ENCODE results near the gene TEX264.

DNA sequence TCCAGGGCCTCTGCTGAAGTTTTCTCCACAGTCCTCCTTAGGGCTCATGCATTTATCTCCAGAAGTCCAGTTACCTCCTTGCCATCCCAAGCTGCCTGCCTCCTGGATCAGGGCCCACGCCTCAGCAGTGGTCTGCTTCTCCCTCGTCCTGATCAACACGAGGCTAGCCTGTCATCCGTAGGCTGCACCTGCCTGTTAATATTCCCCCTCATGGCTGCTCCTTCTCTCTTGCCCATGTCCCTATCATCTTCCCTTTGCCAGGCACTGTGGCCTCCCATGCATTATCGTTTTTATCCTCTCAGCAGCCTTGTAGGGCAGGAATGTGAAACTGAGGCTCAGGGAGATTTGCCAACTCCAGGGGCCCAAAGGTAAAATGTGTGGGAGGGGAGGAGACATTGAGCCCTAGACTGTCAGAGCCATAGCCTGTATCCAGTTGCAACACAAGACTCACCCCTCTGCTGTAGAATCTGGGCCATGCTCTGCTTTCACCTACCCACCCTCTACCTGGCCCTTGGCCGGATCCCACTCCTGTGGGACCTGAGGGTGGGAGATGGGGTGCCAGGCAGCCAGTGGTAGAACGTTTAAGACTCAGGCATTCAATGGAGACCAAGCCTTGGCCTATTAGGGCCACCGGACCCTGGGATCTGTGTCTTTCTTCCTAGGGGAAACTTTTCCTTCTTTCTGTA, 40.4 kb downstream of the TEX264 start:
- TF ChIP-seq, protein P1, sequence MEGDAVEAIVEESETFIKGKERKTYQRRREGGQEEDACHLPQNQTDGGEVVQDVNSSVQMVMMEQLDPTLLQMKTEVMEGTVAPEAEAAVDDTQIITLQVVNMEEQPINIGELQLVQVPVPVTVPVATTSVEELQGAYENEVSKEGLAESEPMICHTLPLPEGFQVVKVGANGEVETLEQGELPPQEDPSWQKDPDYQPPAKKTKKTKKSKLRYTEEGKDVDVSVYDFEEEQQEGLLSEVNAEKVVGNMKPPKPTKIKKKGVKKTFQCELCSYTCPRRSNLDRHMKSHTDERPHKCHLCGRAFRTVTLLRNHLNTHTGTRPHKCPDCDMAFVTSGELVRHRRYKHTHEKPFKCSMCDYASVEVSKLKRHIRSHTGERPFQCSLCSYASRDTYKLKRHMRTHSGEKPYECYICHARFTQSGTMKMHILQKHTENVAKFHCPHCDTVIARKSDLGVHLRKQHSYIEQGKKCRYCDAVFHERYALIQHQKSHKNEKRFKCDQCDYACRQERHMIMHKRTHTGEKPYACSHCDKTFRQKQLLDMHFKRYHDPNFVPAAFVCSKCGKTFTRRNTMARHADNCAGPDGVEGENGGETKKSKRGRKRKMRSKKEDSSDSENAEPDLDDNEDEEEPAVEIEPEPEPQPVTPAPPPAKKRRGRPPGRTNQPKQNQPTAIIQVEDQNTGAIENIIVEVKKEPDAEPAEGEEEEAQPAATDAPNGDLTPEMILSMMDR (IDR thresholded peaks at IDR 0.05): no peak
- TF ChIP-seq POLR2AphosphoS5 (IDR thresholded peaks at IDR 0.05) (no peak), EP300 (IDR thresholded peaks at IDR 0.05) (no peak)

Data from stomach (tissue), 4 donors.